ENCODE results near the gene CFAP97D2.
"Not testable (repeated sequence)": the region's sequence is repeated elsewhere in the genome, so short reads cannot be mapped to it uniquely, and the experiment has no call there.

GRCh38 chr13:114176359-114176902 lies 2.6 kb upstream of the CFAP97D2 start:
- TF ChIP-seq CTCF, POLR2A (IDR thresholded peaks at IDR 0.05): not testable (repeated sequence)
